GM18498 (cell line): Measurements from ENCODE around the gene TEC.
A peak's percentile ranks its signal among the peaks of the same experiment; 100 is the strongest.

Source experiments
- ATAC-seq: cut with Tn5 transposase; IDR thresholded peaks from one replicate; pipeline ENCODE4 v1.9.1; 2021; ENCODE audit warnings: mild to moderate bottlenecking, moderate library complexity; ENCODE audit not compliant: unreplicated experiment

The TEC gene

GRCh38 chr4:48270523-48270897, 872 bp upstream of the TEC start:
- ATAC-seq = no peak

- ATAC-seq = peak; percentile 81
Observed at GRCh38 chr4:48269861-48270522, 354 bp upstream of the TEC start.

- no peak for ATAC-seq
Observed at GRCh38 chr4:48267574-48267973, 2.1 kb downstream of the TEC start.

GRCh38 chr4:48266781-48267180, 2.9 kb downstream of the TEC start:
- no peak for ATAC-seq

GRCh38 chr4:48262926-48263325, 6.7 kb downstream of the TEC start:
- no peak for ATAC-seq

GRCh38 chr4:48262484-48262883, 7.2 kb downstream of the TEC start:
- ATAC-seq = no peak

GRCh38 chr4:48261281-48261680, 8.4 kb downstream of the TEC start:
- peak; percentile 41 for ATAC-seq

GRCh38 chr4:48259748-48260147, 9.9 kb downstream of the TEC start:
- ATAC-seq = no peak

GRCh38 chr4:48258845-48259397, 10.7 kb downstream of the TEC start:
- no peak for ATAC-seq

- no peak for ATAC-seq
Observed at GRCh38 chr4:48255959-48256342, 13.7 kb downstream of the TEC start.

- no peak for ATAC-seq
Observed at GRCh38 chr4:48255072-48255958, 14.3 kb downstream of the TEC start.

GRCh38 chr4:48254381-48255071, 15.1 kb downstream of the TEC start:
- ATAC-seq = no peak

- no peak for ATAC-seq
Observed at GRCh38 chr4:48252313-48252712, 17.3 kb downstream of the TEC start.

GRCh38 chr4:48250980-48251379, 18.7 kb downstream of the TEC start:
- no peak for ATAC-seq

GRCh38 chr4:48250343-48250742, 19.3 kb downstream of the TEC start:
- ATAC-seq = no peak

- no peak for ATAC-seq
Observed at GRCh38 chr4:48249378-48249777, 20.3 kb downstream of the TEC start.

GRCh38 chr4:48248559-48248953, 21.1 kb downstream of the TEC start:
- ATAC-seq = no peak

GRCh38 chr4:48247878-48248558, 21.6 kb downstream of the TEC start:
- peak; percentile 52 for ATAC-seq

GRCh38 chr4:48247142-48247877, 22.3 kb downstream of the TEC start:
- ATAC-seq = peak; percentile 48

GRCh38 chr4:48244665-48245064, 25.0 kb downstream of the TEC start:
- ATAC-seq = no peak
